SK-N-DZ (cell line): ENCODE data around the gene GPRC5A. TPM values are rescaled to one million over a fixed set of nuclear protein-coding genes. Genes with fewer than 3 reads are reported as not detected.
"Not testable (repeated sequence)": the region's sequence is repeated elsewhere in the genome, so short reads cannot be mapped to it uniquely, and the experiment has no call there.

Source experiments
- DNase-seq: peaks from one replicate; pipeline ENCODE4 v3.0.0-alpha.2; 2015; ENCODE audit warnings: low spot score
- polyA plus RNA-seq, 2 experiments: library from polyadenylated mRNA; depleted of rRNA; stranded (reverse); fragments of >200 nt; gene quantifications; 2 replicates each; pipeline ENCODE4 v1.2.3, GENCODE V29; 2014

Gene GPRC5A, protein sequence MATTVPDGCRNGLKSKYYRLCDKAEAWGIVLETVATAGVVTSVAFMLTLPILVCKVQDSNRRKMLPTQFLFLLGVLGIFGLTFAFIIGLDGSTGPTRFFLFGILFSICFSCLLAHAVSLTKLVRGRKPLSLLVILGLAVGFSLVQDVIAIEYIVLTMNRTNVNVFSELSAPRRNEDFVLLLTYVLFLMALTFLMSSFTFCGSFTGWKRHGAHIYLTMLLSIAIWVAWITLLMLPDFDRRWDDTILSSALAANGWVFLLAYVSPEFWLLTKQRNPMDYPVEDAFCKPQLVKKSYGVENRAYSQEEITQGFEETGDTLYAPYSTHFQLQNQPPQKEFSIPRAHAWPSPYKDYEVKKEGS
- 1.1 and 1.8 TPM in 2 replicates for polyA plus RNA-seq (2014; cell fraction: cytosol; rRNA removed)
- polyA plus RNA-seq (2014; cell fraction: nucleus; rRNA removed) = 0.35 and 2.0 TPM in 2 replicates

- peak; percentile 76 for DNase-seq
Observed at GRCh38 chr12:12891080-12891880, at the start of gene GPRC5A. Gene GPRC5A (plus strand): TSS chr12:12891562. CDS start chr12:12908250, 16,688 bp downstream.

DNA sequence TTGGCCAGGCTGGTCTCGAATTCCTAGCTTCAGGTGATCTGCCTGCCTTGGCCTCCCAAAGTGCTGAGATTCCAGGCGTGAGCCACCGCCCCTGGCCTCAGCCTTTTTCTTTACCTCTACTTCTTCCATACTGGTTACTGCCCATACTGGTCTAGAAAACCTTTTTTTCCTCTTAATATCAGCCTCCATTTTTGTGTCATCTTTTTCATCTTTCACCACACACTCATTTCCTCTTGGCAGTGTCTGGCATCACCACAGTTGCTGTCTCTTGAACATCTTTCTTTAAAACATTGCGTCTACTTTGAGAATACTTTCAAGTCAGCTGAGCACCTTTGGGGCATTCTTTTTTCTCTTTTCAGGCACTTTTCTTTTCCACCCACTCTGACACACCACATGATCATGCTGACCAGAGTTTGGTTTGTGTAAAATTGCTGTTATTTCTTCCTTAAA, 45.5 kb upstream of the GPRC5A start:
- no peak for DNase-seq

DNA sequence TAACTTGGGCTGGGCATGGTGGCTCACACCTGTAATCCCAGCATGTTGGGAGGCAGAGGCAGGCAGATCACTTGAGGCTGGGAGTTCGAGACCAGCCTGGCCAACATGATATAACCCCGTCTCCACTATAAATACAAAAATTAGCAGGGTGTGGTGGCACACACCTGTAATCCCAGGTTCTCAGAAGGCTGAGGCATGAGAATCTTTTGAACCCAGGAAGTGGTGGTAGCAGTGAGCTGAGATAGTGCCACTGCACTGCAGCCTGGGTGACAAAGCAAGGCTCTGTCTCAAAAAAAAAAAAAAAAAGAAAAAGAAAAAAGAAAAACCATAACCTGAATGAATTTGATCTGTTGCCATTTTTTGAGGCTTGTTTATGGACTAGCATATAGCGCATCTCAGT, 44.6 kb upstream of the GPRC5A start:
- not testable (repeated sequence) for DNase-seq

DNA sequence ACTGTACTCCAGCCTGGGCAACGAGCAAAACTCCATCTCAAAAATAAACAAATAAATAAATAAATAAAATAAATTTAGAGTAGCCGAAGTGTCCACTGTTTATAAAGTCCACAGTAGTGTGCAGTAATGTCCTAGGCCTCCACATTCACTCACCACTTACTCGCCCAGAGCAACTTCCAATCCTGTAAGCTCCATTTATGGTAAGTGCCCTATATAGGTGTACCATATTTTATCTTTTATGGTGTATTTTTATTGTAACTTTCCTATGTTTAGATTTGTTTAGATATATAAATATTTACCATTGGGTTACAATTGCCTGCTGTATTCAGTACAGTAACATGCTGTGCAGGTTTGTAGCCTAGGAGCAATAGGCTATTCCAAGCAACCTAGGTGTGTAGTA, 37.9 kb upstream of the GPRC5A start:
- no peak for DNase-seq

DNA sequence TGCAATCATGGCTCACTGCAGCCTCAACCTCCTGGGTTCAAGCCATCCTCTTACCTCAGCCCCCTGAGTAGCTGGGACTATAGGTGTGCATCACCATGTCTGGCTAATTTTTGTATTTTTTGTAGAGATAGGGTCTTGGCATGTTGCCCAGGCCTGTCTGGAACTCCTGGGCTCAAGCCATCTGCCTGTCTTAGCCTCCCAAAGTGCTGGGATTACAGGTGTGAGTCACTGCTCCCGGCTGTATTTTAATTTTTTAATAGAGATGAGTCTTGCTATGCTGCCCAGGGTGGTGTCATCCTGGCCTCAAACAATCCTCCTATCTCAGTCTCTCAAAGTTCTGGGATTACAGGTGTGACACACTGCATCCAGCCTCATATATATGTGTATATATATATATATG, 31.7 kb upstream of the GPRC5A start:
- DNase-seq = no peak

DNA sequence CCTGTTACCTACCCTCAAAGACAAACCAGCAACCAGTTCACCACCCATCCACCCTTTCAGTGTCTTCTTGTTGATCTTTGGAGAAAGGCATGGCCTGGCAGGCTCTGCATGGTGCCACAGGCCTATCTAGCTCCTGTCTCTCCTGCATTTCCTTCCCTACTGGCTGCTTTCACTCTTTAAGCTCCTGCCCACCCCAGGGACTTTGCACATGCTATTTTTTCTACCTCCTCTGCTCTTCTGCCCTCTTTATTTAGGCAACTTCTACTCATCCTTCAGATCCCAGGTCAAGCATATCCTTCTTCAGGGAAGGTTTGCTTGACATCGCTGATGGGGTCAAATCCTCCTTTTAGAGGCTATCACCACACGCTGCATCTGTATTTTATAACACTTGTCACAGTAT, 27.1 kb upstream of the GPRC5A start:
- DNase-seq = no peak

DNA sequence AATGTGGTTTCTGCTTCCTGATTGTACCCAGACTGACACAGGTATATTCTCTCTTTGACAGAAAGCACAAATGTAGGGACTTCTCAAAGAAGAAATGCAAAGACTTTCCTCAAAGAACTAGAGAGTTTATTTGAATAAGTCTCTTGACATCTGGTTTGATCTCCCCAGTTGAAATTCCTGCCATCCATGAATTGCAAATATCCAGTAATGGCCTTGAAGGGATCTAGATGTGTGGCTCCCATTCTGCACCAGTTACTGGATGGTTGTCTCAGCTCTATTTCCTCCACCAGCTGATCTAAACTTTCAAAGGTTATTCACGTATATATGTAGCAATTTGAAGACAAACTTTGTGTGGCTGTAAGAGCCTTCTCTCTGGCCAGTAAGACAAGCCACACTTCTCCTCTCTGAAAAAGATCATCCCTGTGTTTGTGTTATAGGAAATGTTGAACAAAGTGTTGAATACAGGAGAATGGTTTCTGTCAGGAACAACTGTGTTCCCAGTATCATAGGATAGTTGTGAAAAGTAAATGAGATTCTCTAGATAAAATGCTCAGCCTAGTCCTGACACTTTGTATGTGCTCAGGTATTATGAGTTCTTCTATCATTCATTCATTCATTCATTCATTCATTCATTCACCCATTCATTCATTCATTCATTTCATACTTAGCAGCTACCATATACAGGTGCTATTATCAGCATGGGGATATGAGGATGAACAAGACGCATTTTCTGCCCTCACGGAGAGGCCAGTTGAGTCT, 22.7 kb upstream of the GPRC5A start:
- DNase-seq = no peak

- no peak for DNase-seq
Observed at GRCh38 chr12:12870465-12870864, 20.9 kb upstream of the GPRC5A start.

- DNase-seq = no peak
Observed at GRCh38 chr12:12871587-12872138, 19.7 kb upstream of the GPRC5A start.

DNA sequence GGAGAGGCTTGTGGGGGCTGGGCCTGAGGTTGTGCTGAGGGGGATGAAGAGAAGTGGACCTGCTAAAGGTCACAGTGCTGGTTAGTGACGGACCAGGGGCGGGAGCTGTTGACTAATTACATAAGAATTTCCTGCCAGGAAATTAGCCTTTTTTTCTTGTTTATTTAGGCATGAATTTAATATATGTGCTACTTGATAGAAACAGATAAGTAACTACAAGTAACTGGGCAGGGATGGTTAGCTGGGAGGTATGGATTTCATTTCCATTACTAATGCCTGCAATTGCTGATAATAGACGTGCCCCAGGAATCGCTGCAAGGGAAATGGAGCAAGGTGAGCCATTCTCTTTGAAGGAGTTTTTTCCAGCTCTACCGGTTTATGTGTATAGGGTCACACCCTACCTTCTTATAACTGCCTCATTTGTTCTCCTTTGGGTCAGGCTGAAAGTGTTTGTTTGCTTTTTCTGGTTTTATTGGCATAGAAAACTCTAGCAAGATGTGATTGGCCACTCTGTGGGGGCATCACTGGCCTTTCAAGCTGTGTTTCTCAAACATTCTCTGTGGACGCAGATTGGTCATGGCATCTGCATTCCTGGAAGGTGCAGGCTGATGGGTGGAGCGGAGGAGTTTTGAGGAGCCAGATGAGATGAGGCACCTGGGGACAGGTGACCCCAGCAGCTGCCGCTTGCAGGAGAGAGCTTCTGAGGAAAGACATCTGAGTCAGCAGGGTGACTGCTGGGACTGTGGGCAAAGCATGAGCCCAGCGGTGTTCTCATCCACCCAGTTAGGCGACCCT, 19.0 kb upstream of the GPRC5A start:
- DNase-seq = no peak

- no peak for DNase-seq
Observed at GRCh38 chr12:12872934-12873275, 18.5 kb upstream of the GPRC5A start.

GRCh38 chr12:12874029-12874428, 17.3 kb upstream of the GPRC5A start:
- no peak for DNase-seq

DNA sequence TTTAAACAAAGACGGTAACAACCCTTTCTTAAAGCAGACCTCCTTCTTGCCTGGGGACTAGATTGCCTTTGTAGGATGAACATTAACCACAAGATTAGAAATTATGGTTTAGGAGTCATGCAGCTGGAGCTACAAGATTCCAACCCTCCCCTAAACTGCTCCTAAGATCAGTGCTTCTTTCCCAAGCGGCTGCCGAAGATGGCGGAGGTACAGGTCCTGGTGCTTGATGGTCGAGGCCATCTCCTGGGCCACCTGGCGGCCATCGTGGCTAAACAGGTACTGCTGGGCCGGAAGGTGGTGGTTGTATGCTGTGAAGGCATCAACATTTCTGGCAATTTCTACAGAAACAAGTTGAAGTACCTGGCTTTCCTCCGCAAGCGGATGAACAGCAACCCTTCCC, 16.1 kb upstream of the GPRC5A start:
- DNase-seq = not testable (repeated sequence)

DNA sequence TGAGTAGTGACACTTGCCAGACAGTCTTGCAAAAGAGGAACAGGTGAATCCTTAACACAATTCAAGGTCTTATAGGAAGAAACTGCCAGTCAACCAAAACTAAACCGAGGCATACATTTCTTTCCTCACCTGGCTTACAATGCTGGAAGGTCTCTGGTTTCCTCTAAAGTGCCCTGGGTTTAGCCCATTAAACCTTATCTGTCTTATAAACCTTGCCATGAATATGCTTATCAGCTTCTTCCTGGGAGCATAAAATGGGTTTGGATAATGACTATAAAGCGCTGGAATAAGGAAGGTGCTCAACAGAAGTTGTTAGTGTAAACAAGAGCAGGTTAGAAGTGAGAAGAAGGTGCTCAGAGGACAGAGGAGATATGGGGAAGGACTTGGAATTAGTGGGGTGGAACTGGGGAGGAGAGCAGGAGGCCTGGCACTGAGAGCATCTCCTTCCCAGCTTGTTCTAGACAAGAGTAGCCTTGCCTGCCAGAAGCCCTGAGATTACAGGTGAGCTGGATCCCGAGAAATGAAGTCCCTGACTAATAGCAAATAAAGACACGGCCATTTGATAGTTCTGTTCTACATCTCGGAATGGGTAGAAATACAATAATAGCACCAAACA, 14.1 kb upstream of the GPRC5A start:
- no peak for DNase-seq

DNA sequence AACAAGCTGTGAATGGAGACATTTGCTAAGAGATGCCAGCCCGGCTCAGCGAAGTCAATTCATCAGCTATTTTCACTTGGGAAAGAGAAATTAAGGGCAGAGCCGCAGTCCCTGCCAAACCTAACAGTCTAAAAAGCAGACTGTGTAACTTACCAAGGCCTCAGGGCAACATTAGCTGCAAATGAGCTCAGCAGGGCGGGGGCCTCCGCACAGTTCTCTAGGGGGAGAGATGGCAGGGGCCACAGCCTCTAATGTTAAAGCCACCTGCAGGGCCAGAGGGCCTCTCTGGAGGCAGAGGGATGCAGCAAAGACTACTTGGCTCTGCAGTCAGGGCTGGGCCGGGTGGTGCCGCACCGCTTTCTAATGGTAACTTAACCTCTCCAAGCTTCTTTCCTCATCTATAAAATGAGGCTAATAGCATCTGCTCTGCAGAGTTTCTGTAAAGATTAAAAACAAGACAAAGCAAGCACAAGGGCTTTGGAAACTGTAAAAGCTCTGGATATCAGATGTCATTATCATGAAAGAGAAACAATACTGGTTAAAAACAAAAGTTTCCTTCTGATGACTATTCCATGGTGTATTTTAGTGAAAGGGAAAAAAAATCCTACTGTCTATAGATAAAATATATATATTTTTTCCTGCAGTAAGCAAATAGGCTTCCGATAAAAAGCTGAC, 13.4 kb upstream of the GPRC5A start:
- no peak for DNase-seq

- DNase-seq = no peak
Observed at GRCh38 chr12:12880537-12880936, 10.8 kb upstream of the GPRC5A start.

DNA sequence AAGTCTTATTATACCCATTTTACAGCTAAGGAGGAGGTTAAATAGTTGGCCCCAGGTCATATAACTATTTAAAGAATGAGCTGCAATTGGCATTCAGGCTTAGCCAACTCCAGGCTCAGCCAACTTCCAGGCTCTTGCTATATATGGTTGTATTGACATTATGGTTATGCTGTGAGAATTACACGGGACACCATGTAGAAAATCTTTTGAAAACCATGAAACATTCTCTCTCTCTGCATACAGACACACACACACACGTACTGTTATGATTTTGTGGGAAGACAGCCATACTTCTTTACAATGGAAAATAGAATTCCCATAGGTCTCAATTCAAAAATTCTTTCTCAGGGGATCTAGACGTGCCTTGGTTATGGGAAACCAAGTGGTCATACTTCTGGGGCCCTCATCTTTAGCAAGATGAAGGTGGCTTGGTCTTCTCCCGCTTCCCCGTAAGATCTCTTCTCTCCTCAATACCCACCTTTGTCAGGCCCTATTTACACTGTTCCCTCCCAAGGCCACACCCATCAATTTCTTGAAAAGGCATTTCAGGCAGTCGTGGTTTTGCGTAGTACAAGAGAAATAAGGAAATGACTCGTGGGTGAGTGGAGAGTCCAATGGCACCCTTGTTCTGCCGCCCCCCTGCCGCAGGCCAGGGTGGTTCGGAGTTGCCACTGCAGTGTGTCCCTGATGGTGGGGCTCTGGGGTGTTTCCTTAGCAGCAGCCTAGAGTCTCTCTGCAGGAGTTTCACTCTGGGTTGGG, 10.0 kb upstream of the GPRC5A start:
- no peak for DNase-seq

- DNase-seq = no peak
Observed at GRCh38 chr12:12882288-12882687, 9.1 kb upstream of the GPRC5A start.

- no peak for DNase-seq
Observed at GRCh38 chr12:12883369-12884001, 7.9 kb upstream of the GPRC5A start.
